IPS-NIHi11 (cell line): Measurements from ENCODE around the gene RNU1-2.
"Not testable (repeated sequence)": the region's sequence is repeated elsewhere in the genome, so short reads cannot be mapped to it uniquely, and the experiment has no call there.

Experiments used
- DNase-seq: peaks from one replicate; pipeline ENCODE4 v3.0.0; 2012; ENCODE audit warnings: mixed read lengths, low spot score

Gene RNU1-2

DNA sequence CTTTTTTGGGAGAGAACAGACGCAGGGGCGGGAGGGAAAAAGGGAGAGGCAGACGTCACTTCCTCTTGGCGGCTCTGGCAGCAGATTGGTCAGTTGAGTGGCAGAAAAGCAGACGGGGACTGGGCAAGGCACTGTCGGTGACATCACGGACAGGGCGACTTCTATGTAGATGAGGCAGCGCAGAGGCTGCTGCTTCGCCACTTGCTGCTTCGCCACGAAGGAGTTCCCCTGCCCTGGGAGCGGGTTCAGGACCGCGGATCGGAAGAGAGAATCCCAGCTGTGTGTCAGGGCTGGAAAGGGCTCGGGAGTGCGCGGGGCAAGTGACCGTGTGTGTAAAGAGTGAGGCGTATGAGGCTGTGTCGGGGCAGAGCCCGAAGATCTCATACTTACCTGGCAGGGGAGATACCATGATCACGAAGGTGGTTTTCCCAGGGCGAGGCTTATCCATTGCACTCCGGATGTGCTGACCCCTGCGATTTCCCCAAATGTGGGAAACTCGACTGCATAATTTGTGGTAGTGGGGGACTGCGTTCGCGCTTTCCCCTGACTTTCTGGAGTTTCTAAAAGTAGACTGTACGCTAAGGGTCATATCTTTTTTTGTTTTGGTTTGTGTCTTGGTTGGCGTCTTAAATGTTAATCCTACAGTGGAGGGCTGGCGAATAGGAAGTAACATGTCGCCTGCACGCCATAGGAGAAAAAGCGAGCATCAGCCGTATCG, at the start of gene RNU1-2:
RNU1-2 (plus strand) TSS at position 383 of the 718 bp plus-strand sequence.
- DNase-seq = peak; percentile 66

DNA sequence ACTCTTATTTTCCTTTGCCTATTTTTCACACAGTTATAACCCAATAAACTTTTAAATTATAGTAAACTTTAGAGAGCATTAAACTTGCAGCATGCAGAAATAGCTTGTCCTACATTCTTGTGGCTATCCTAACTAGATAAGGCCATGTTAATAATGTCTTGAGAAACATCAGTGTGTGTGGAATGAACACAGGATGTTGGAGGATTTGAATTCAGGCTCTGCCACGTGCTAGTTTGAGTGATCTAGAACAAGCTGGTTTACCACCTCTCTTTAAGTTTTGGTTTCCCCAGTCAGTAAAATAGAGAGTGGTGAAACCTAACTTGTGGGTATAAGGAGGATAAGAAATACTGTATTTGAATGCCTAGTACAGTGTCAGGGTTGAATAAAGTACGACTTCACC, 39.6 kb upstream of the RNU1-2 start:
- not testable (repeated sequence) for DNase-seq

DNA sequence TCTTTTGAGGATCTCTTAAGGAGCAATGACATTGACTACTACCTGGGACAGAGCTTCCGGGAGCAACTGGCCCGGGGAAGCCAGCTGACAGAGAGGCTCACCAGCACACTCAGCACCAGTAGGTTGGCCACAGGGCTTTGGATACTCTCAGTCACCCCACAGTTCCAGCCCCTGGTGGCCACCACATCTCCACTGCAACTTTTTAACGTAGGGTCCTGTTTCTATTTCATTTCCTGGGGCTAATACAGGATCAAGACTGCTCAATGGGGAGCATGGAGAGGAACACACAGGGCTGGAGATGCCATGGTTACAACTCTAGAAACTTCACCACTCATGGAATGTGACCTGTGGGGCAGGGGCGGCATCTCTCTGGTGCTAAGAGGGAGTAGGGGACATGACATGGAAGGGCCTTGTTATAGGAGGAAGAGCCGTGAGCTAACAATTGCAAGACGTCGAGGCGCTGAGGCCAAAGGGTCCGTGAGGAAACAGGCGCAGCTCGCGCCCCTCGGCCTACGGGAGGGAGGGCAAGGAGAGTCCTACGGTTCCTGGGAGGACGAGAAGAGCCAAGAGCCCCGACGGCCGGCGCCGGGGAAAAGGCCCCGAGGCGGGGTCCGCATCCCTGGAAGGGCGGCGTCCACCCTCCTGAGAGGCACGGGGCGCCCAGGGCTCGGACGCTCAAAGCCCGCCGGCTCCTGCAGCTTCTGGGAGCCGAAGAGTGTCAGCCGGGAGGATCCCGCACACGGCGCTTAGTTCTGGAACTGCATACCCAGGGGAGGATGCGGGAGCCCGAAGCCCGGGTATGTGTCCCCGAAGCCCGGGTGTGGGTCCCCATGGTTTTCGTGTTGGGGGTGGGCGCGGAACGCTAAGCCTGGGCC, 36.4 kb upstream of the RNU1-2 start:
- DNase-seq = not testable (repeated sequence)

DNA sequence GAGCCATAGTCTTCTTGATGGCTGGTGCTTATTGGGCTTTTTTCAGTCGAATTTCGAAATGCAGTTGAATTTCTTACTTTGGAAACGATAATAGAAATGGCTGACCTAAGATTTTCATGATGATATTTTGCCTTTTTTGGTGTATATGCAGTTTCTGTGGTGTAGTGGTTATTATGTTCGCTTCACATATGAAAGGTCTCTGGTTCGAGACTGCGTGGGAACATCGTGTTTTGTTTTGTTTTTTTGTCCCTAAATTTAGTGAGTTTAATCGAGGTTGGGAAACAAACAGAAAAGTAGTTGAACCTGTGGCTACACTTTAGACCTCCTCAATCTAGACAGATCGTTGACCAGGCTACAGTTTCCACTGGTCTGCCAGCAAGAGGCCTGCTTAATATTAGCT, 35.7 kb upstream of the RNU1-2 start:
- not testable (repeated sequence) for DNase-seq

DNA sequence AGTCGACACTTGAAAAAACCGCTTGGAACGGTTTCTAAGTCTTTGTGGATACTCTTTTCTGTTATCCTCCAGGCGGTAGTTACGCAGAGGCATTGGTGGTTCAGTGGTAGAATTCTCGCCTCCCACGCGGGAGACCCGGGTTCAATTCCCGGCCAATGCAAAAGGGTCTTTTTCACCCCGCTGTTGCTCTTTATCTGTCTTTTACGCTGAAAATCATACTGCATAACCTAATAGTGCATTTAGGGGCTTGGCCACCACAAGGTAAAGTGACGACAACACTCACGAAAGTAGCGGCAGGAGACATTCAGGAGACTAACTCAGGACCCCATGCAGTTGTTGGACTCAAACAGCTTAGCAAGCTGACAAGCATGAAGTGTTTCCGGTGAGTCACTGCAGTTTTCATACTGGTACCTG, 33.9 kb upstream of the RNU1-2 start:
- DNase-seq = not testable (repeated sequence)

DNA sequence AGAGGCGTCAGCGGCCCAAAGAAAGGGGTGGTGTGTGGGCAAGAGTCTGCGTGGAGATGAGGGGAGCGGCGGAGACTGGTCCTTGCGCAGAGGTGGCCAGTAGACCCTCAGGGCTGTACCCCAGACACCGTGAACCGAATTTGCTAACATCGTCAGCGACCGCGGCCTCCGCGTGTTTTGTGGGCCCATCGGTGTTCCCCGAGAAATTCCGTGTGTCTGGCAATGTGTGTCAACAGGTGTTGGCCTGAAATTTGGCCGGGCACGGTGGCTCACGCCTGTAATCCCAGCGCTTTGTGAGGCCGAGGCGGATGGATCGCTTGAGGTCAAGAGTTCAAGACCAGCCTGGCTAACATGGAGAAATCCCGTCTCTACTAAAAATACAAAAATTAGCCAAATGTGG, 33.4 kb upstream of the RNU1-2 start:
- not testable (repeated sequence) for DNase-seq

DNA sequence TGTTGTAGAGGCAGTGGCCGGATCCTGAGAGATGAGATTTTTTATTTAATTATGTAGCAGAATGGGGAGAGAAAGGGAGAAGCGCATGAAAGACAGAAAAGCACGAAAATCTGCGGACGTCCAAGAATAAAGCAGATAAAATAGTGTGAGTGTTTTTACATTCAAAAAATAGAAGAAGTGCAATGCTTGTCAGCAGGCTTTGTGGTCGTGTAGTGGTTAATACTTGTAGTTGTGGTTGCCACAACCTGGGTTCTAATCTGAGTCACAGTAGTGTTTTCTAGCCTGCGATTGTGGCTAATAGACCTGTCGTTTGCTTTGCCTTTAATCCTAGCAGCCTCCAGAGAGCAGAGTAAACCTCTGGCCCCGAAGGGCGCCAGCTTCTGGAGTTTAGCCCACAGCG, 32.8 kb upstream of the RNU1-2 start:
- not testable (repeated sequence) for DNase-seq

DNA sequence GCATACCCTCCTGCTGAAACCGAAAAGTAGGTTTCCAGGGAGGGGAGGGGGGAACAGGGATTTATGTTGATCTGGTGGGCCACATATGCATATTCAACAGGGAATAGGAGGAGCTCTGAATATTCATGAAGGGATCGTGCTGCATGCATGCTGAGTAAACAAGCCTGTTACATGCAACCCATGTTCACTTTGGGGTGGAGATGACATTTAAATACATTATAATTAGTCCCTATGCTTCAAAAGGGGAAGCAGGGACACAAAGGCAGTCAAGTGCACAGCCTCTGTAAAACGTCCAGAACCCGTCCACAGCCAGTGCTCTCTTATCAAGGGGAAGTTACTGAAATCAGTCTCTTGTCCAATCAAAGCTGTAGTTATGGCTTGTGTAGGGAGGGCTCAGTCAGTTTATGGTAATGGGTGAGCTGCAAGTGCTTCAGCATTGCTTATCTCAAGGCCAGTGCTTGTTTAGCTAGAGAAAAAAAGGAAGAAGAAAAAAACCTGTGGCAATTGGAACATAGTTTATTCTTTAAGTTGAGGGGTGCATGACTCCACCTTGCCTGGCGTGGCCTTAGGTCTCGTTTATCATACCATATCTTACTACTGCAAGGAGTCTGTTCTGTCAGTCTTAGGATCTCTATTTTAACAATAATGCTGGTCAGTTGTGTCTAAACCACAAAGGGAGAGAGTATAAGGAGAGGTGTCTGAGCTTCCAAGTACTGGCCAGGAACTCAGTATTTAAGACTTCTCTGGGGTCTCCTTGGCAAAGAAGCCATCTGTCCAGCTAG, 28.7 kb upstream of the RNU1-2 start:
- not testable (repeated sequence) for DNase-seq

DNA sequence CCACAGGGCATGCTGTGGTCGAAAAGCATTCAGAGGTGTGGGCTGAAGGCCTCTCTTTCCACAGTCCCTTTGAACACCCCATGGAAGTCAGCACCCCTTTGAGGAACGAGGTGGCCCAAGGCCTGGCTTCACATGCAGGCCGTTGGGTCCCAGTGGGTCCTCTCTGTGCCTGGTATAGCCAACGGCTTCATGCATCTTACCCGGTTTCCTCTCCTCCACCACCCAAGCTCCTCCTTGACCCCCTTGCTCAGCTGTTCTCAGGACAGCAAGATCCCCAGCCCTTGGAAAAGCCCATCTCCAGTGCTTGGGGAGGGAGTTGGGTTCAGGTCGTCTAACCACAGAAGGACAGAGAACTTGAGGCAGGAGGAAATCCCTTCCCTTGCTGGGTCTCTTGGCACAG, 27.0 kb upstream of the RNU1-2 start:
- not testable (repeated sequence) for DNase-seq

DNA sequence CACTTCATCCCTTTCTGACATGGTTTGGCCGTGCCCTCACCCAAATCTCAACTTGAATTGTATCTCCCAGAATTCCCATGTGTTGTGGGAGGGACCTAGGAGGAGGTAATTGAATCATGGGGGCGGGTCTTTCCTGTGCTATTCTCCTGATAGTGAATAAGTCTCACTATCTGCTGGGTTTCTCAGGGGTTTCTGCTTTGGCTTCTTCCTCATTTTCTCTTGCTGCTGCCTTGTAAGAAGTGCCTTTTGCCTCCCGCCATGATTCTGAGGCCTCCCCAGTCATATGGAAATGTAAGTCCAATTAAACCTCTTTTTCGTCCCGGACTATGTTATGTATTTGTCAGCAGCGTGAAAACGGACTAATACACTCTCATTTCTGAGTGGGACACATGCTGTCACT, 25.8 kb upstream of the RNU1-2 start:
- DNase-seq = not testable (repeated sequence)

DNA sequence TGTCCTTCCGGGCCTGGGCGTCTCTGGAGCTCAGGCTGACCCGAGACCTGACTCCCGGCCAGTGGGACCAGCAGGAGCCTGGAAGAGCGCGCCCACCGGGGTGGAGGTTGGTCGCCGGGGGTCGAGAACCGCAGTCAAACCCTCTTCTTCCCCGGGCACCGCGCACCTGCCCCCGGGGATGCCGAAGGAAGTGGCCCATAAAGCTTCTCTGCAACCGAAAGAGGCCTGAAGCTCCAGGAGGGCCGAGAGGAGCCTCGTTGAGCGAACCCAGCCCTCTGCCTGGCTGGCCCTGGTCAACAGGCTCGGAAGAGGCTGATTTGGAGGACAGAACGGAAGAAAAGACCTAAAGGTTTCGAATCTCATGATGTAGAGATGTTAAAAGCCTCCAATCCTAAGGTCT, 24.6 kb upstream of the RNU1-2 start:
- not testable (repeated sequence) for DNase-seq

DNA sequence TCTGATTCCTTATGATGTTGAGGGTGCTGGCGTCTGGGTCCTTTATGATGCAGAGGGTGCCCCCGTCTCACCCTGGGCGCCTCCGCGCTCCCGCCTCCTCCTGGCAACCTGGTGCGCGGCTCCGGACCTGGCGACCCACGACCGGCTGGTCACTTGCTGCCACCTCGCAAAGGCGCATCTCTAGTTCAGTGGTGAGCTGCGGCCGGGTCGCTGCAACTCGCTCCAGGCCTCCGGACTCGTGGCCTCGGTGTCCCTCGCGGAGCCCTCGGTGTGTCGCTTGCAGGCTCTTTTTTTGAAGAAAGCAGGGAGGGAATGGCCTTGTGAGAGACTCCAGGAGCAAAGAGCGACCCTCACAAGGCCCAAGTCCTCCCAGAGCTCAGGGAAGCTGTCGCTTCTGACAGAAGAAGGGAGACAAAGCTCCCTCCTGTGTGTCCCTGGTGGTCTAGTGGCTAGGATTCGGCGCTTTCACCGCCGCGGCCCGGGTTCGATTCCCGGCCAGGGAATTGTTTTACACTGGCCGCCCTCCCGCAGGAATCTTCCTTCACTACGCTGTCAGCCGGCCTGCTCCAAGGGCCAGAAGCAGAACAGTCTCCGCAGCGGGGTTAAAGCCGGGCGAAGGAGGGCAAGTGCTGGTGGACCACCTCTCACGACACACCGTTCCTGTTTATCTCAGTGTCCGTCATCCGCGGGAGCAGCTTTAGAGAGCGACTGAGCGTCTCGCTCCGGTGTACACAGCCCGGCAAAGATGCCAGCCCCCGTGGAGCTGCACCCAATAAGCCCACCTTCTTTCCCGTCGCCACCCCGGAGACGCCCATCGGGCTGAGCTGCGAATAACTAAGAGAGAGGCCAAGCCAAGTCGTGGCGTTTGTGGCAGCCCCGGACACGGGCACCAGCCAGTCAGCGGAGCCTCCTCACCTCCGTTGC, 23.4 kb upstream of the RNU1-2 start:
- peak; percentile 38 for DNase-seq

DNA sequence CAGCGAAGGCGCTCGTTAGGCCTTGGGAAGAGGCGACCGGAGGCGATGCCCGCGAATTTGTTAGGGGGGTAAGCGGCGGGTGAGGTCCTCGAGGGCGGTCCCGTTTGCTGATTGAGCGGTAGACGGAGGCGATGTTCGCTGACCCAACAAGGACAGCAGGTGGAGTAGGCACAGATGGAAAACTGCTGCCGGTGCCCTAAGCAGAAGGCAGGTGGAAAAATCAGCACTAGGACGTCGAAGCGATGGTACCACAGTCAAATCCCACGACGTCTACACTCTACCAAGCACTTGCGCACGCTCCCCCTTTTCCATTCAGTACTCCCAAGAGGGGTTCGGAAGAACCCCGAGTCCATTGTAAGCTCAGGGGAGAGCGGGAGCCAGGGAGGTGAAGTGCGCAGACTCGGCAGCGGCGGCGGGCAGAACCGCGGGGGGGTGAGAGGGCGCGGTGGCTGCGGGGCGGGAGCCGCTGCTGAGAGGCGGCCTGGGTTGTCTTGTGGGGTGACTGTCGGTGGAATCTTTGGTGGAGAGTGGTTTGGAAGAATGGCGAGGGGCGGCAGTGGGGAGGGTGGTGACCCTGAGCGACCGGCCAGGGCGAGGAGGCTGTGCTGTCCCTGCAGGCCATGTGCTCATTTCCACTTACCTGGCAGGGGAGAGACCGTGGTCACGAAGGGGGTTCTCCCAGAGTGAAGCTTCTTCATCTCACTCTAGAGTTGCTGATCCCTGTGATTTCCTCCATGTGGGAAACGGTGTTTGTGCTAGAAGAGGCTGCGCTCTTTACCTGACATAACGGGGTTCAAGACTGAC, 22.5 kb upstream of the RNU1-2 start:
- DNase-seq = not testable (repeated sequence)

DNA sequence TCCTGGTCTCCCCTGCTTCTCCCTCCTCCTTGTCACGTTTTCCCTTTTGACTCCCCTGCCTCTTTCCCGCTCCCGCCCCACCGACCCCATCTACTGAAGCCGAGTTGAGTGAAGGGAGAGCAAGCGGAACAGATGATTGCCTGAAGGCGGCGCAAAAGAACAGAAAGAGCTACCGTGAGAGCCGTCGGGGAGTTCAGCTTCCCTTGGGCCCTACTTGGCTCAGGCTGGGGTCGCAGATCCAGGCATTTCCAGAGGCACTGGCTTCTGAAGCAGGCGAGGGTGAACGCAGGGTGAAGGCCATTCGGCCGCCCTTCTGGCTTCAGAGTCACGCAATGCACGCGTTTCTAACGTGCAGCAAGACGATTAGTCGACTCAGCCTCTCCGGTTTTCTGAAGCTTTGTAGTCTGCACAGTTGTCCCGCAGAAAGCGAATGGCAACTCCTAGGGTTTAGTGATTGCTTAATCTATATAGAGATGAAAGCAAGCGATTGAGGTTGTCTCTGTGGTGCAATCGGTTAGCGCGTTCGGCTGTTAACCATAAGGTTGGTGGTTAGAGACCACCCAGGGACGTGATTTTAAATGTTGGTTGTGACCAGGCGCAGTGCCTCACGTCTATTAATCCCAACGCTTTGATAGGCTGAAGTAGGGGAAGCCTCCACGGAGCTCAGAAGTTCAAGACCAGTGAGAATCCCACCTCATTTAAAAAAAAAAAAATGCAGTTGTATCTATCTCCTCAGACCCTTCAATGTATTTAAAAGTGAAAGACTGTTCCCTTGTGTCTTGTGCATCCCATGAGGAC, 20.6 kb upstream of the RNU1-2 start:
- DNase-seq = not testable (repeated sequence)

DNA sequence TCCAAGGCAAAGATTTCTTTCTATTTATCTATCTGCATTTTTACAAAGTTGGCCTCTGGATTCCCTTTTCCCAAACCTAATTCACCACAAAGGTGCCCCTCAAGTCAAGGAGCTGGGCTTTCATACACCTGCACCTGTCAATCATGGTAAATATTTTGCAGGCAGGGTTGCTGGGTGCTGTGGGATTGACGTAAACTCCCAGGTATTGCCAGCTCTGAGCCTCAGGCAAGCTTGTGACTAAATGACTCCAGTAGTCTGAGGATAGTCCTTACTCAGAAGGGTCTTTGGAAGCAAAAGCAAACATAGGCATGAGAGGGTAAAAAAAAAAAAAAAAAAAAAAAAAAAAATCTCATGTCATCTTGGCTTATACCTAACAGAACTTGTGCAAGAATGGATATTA, 14.0 kb upstream of the RNU1-2 start:
- DNase-seq = not testable (repeated sequence)

DNA sequence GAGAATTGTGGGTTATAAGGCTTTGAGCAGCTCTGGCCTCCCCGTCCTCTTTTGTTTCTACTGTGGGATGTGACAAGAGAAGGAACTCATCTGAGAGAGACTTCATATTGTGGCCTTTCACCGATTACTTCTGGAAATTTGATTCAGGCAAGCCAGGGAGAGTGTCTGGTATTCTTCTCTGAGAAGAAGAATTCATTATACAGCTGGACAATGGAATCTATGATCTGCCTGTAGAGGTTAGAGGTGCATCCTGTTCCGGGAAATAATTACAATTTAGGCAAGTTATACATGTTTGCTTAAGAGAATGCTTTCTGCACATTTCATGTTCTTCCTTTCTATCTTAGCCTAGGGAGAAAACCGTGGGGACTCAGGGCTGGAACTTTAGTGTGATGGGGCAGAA, 12.8 kb upstream of the RNU1-2 start:
- no peak for DNase-seq

DNA sequence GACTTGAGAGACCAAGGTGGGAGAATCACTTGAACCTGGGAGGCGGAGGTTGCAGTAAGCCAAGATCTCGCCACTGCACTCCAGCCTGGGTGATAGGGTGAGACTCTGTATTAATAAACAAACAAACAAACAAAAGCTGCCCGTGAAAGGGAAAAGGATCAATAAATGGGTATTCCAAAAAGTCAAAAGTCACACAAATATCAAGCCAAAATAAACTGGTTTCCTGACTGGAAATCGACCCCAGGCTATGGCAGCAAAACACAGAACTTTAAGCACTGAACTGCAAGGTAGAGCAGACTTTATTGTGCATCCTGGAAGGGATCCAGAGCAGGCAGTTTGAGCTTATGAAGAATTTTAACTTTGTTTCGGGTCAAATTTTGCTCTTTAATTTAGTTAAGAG, 11.3 kb upstream of the RNU1-2 start:
- DNase-seq = not testable (repeated sequence)

DNA sequence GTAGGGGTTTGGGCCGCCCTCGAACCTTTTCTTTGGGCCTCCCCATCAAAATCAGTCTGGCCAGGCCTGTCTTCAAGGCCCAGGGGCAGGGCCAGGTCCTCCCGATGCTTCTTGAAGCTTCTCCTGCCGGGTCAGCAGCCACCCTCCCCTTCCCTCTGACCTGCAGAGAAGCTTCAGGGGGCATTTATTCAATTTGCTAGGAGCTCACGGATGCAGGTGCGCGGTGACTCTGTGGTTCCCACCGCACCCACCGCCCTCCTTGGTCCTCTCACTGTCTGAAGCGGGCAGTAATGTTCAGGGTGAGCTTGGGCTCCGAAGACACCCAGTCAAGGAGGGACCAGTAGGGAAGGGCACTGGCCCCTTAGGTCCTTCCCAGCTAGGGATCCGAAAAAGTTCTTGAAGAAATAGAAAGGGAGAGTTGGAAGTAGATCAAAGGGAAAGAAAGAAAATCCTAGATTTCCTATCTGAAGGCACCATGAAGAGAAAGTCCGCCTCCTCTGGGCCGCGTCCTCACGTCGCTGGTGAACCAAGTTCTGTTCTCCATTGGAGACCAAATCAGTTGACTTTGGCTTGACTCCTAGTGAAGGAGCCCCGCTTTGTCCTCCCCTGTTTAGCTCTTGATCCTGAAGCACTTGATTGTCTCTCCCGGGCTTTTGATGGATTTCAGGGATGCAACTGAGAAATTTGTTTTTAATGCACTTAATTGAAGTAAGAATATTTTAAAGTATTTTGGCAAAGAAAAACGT, 8.7 kb upstream of the RNU1-2 start:
- DNase-seq = no peak
